Testis (tissue), 2 donors: ENCODE results near the gene TGFBI.

ENCODE experiments used
- POLR2A ChIP-seq: fragments of 450-650 bp; IDR thresholded peaks from one replicate; pipeline ENCODE4 v1.6.1; 2017; ENCODE audit warnings: antibody characterized with exemption, mild to moderate bottlenecking, moderate library complexity
- TF ChIP-seq, protein P1 (sequence below), 3 experiments: fragments of 450-650 bp in 2 of 3; fragments of 200-600 bp in 1 of 3; sonication (generic) in 1 of 3; IDR thresholded peaks; one replicate each; pipeline ENCODE4 v1.5.1; 2016 to 2019; ENCODE audit warnings: antibody characterized with exemption in 3 of 3, mild to moderate bottlenecking in 2 of 3, moderate library complexity in 1 of 3

DNA sequence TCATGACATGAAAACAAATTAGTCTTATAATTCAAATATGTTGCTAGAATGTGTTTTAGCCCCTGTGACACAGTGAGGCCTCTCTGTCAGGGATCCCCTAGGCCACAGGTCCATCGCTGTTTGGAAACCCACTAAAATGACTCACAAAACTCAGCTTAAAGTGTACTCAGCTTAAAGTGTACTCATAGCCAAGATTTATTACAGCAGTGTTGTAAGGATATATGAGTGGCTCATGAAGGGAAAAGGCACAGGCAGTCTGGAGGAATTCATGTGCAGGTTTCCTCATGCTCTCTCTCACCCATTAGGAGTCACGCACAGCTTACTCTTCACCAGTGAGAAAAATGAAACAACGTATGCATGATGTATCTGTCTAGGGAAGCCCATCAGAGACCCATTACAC lies 24.4 kb upstream of the TGFBI start:
- TF ChIP-seq, protein P1, sequence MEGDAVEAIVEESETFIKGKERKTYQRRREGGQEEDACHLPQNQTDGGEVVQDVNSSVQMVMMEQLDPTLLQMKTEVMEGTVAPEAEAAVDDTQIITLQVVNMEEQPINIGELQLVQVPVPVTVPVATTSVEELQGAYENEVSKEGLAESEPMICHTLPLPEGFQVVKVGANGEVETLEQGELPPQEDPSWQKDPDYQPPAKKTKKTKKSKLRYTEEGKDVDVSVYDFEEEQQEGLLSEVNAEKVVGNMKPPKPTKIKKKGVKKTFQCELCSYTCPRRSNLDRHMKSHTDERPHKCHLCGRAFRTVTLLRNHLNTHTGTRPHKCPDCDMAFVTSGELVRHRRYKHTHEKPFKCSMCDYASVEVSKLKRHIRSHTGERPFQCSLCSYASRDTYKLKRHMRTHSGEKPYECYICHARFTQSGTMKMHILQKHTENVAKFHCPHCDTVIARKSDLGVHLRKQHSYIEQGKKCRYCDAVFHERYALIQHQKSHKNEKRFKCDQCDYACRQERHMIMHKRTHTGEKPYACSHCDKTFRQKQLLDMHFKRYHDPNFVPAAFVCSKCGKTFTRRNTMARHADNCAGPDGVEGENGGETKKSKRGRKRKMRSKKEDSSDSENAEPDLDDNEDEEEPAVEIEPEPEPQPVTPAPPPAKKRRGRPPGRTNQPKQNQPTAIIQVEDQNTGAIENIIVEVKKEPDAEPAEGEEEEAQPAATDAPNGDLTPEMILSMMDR (IDR thresholded peaks at IDR 0.05): no peak
- TF ChIP-seq POLR2A: no peak
